Measurements from ENCODE around the gene ST6GALNAC3.

- no peak for TF ChIP-seq POLR2A (IDR thresholded peaks at IDR 0.05)
- TF ChIP-seq CTCF (IDR thresholded peaks at IDR 0.05), result no peak
Observed at GRCh38 chr1:76177615-76178014, 103.1 kb downstream of the ST6GALNAC3 start.
